Panc1 (cell line): ENCODE data around the gene ANKRD36B. TPM values are rescaled to one million over a fixed set of nuclear protein-coding genes. Genes with fewer than 3 reads are reported as not detected.
"Not testable (repeated sequence)": the region's sequence is repeated elsewhere in the genome, so short reads cannot be mapped to it uniquely, and the experiment has no call there.

Experiments
- ATAC-seq: fragments of 200-7000 bp; cut with Tn5 transposase; 2 replicates; pipeline ENCODE4 v1.9.1; 2020; ENCODE audit warnings: mild to moderate bottlenecking, moderate library complexity
- BruUV-seq: library from RNA; stranded (reverse); fragments of 400-500 nt; replicated peaks from 2 replicates; lab custom pipeline; 2021; lab: Mats Ljungman, UMichigan
- CTCF ChIA-PET: fragments of 300-600 bp; sonication (Branson Sonifier 250); formaldehyde crosslinking; loops from one replicate; lab custom pipeline; 2022; ENCODE audit warnings: antibody characterized with exemption; lab: Charles Lee
- POLR2A ChIA-PET: fragments of 300-600 bp; sonication (Branson Sonifier 250); formaldehyde crosslinking; loops from one replicate; lab custom pipeline; 2022; ENCODE audit warnings: antibody characterized with exemption; lab: Charles Lee
- DNase-seq: peaks from one replicate; pipeline ENCODE4 v3.0.0-alpha.2; 2010; ENCODE audit warnings: low read depth, low spot score
- H3K27ac ChIP-seq: 2 replicates; pipeline ENCODE4 v1.5.1; 2011; ENCODE audit warnings: mild to moderate bottlenecking, low read length, inconsistent platforms
- H3K27me3 ChIP-seq: fragments of 200-500 bp; sonication (Bioruptor generic); 2 replicates; pipeline ENCODE4 v1.6.0; 2014; ENCODE audit warnings: low read length, inconsistent platforms; ENCODE audit not compliant: control insufficient read depth, insufficient read depth
- H3K36me3 ChIP-seq: fragments of 200-500 bp; sonication (Bioruptor generic); 2 replicates; pipeline ENCODE4 v1.5.1; 2014; ENCODE audit warnings: inconsistent platforms, mild to moderate bottlenecking, low read length, moderate library complexity; ENCODE audit not compliant: control insufficient read depth, insufficient read depth
- H3K4me1 ChIP-seq: 2 replicates; pipeline ENCODE4 v1.5.1; 2011; ENCODE audit warnings: inconsistent platforms, mild to moderate bottlenecking, low read length, moderate library complexity; ENCODE audit not compliant: control insufficient read depth, insufficient read depth
- H3K4me3 ChIP-seq, 2 experiments: 2 replicates each; pipeline ENCODE4 v1.5.1; 2011 to 2012; ENCODE audit warnings: low read depth in 2 of 2, low read length in 2 of 2, mild to moderate bottlenecking in 2 of 2, inconsistent platforms in 1 of 2, moderate library complexity in 1 of 2
- H3K9me3 ChIP-seq: fragments of 200-500 bp; sonication (Bioruptor generic); 2 replicates; pipeline ENCODE4 v1.5.1; 2014; ENCODE audit warnings: low read depth, mild to moderate bottlenecking, inconsistent platforms, low read length, moderate library complexity; ENCODE audit not compliant: control insufficient read depth, insufficient read depth
- CTCF ChIP-seq: fragments of 450-650 bp; IDR thresholded peaks from 2 replicates; pipeline ENCODE4 v1.5.1; 2017; ENCODE audit warnings: mild to moderate bottlenecking
- POLR2AphosphoS5 ChIP-seq: IDR thresholded peaks from 2 replicates; pipeline ENCODE4 v1.6.1; 2012; ENCODE audit warnings: mild to moderate bottlenecking, low read depth, low read length, moderate library complexity
- SIN3A ChIP-seq: IDR thresholded peaks from 2 replicates; pipeline ENCODE4 v1.6.1; 2012; ENCODE audit warnings: low read depth, mild to moderate bottlenecking, low read length, moderate library complexity, borderline replicate concordance; ENCODE audit not compliant: insufficient read depth
- TCF7L2 ChIP-seq: IDR thresholded peaks from 2 replicates; pipeline ENCODE4 v1.6.1; 2011; ENCODE audit warnings: mild to moderate bottlenecking, low read depth, low read length, inconsistent platforms
- in situ Hi-C: cut with HindIII; loops from 2 replicates; pipeline ENCODE4 v1.10.0; 2016; ENCODE audit warnings: low sequenced_read_pairs, low pct_unique_long_range_greater_than_20kb
- intact Hi-C: fragments of 100-400 bp; cut with micrococcal nuclease; formaldehyde crosslinking; loops from one replicate; pipeline ENCODE4 v1.10.0; 2022; ENCODE audit not compliant: unreplicated experiment
- total RNA-seq: library from RNA; stranded (reverse); gene quantifications from one replicate; pipeline ENCODE4 v1.2.1, GENCODE V29; 2021; ENCODE audit not compliant: unreplicated experiment
- TF ChIP-seq, protein P1 (sequence below), 2 experiments: IDR thresholded peaks; 2 replicates each; pipeline ENCODE4 v1.6.1; 2011 to 2012; ENCODE audit warnings: low read depth in 2 of 2, control low read depth in 1 of 2, low read length in 1 of 2, mild to moderate bottlenecking in 1 of 2, moderate library complexity in 1 of 2; ENCODE audit not compliant: insufficient read depth in 1 of 2

Gene ANKRD36B
- total RNA-seq, 1 experiment from 2014 or later = 14.7 TPM

GRCh38 chr2:97546711-97547110 lies 43.0 kb downstream of the ANKRD36B start:
- H3K4me1 ChIP-seq = no peaks in the 10 kb centered on the region
- intact Hi-C loops = no loop called here

DNA sequence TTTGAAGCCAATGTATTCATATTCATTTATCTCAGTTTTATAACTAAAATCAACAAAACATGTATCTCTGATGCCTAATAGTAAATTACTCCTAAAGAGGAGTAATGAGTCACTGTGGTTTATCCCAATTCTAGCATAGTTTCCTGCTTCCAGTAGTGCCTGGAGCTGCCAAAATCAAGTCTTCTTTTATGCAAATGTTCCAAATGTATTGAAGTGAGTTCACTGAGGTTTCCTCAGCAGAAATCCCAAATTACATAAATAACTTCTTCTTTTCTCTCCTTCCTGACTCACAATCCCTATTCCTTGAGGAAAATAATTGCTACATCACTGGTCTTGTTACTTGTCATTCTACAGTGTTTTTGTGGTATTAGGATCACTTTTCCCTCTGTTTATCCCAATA lies 44.8 kb downstream of the ANKRD36B start:
- in situ Hi-C loops, BruUV-seq, ATAC-seq, H3K4me1 ChIP-seq, CTCF ChIA-PET, DNase-seq, intact Hi-C loops, POLR2A ChIA-PET, H3K36me3 ChIP-seq, H3K4me3 ChIP-seq, H3K27ac ChIP-seq, H3K9me3 ChIP-seq, H3K27me3 ChIP-seq: not testable (repeated sequence)

More at GRCh38 chr2:97546711-97547110, 43.0 kb downstream of the ANKRD36B start:
- in situ Hi-C loops = no loop called here
- TF ChIP-seq, protein P1, sequence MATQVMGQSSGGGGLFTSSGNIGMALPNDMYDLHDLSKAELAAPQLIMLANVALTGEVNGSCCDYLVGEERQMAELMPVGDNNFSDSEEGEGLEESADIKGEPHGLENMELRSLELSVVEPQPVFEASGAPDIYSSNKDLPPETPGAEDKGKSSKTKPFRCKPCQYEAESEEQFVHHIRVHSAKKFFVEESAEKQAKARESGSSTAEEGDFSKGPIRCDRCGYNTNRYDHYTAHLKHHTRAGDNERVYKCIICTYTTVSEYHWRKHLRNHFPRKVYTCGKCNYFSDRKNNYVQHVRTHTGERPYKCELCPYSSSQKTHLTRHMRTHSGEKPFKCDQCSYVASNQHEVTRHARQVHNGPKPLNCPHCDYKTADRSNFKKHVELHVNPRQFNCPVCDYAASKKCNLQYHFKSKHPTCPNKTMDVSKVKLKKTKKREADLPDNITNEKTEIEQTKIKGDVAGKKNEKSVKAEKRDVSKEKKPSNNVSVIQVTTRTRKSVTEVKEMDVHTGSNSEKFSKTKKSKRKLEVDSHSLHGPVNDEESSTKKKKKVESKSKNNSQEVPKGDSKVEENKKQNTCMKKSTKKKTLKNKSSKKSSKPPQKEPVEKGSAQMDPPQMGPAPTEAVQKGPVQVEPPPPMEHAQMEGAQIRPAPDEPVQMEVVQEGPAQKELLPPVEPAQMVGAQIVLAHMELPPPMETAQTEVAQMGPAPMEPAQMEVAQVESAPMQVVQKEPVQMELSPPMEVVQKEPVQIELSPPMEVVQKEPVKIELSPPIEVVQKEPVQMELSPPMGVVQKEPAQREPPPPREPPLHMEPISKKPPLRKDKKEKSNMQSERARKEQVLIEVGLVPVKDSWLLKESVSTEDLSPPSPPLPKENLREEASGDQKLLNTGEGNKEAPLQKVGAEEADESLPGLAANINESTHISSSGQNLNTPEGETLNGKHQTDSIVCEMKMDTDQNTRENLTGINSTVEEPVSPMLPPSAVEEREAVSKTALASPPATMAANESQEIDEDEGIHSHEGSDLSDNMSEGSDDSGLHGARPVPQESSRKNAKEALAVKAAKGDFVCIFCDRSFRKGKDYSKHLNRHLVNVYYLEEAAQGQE (IDR thresholded peaks at IDR 0.05; ENCODE audit: insufficient read depth in 1 of 2, low read depth in 2 of 2, low read length in 1 of 2) = no peak
- TF ChIP-seq POLR2AphosphoS5 (no peak), TCF7L2 (no peak), CTCF (no peak), SIN3A (no peak)
- Histone ChIP-seq H3K36me3 (0 out of 2 replicates have a peak, but pooled peaks cover 2% of the 10 kb centered on the region), H3K27me3 (no peaks in the 10 kb centered on the region), H3K27ac (no peak overlapping the region), H3K4me3 (no peak overlapping the region), H3K9me3 (no peaks in the 10 kb centered on the region)
- BruUV-seq = no TSS peak
- POLR2A ChIA-PET = no interaction called here
- CTCF ChIA-PET = no interaction called here
- ATAC-seq (no peak), DNase-seq (no peak)

- H3K9me3 ChIP-seq, H3K27ac ChIP-seq, H3K27me3 ChIP-seq, H3K36me3 ChIP-seq, H3K4me3 ChIP-seq, DNase-seq, ATAC-seq, H3K4me1 ChIP-seq, CTCF ChIA-PET, in situ Hi-C loops, BruUV-seq, intact Hi-C loops, POLR2A ChIA-PET: not testable (repeated sequence)
Measured at GRCh38 chr2:97525904-97526303, 63.8 kb downstream of the ANKRD36B start.

DNA sequence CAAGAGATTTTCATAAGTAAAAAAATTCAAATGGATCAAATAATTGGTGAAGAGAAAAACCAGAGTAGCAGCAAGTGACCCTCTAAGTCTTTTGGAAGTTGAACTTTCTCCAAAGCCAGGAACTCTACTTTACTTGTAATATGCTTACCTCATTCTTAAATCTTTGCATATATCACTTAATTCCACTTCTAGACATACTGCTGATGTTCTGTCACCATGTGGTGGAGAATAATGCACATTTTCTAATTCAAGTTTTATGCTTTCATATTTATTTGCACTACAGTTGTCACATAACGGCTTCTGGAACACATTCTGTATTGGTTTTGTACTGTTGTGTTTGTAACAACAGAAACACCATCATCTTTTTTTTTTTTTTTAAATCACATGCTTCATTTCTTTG lies 65.9 kb downstream of the ANKRD36B start:
- POLR2A ChIA-PET, in situ Hi-C loops, H3K4me1 ChIP-seq, H3K36me3 ChIP-seq, BruUV-seq, H3K27me3 ChIP-seq, CTCF ChIA-PET, intact Hi-C loops, H3K9me3 ChIP-seq, H3K27ac ChIP-seq, H3K4me3 ChIP-seq, DNase-seq, ATAC-seq: not testable (repeated sequence)

- BruUV-seq, DNase-seq, intact Hi-C loops, H3K4me3 ChIP-seq, H3K27ac ChIP-seq, in situ Hi-C loops, H3K4me1 ChIP-seq, POLR2A ChIA-PET, H3K27me3 ChIP-seq, CTCF ChIA-PET, H3K36me3 ChIP-seq, H3K9me3 ChIP-seq: not testable (repeated sequence)
- ATAC-seq = peak; percentile 75
Measured at GRCh38 chr2:97522916-97523555, 66.6 kb downstream of the ANKRD36B start.
